ENCODE results near the gene ANGPTL1.

The ANGPTL1 gene

GRCh38 chr1:178870944-178871343, at the start of gene ANGPTL1:
Gene ANGPTL1 (minus strand): TSS chr1:178871077. CDS start chr1:178865776, 5,301 bp downstream.
- DNase-seq, result no peak

- no peak for DNase-seq
Measured at GRCh38 chr1:178919581-178919980, 48.7 kb upstream of the ANGPTL1 start.

GRCh38 chr1:178918955-178919354, 48.1 kb upstream of the ANGPTL1 start:
- no peak for DNase-seq

- DNase-seq, result no peak
Measured at GRCh38 chr1:178918308-178918707, 47.4 kb upstream of the ANGPTL1 start.

GRCh38 chr1:178916448-178917174, 45.7 kb upstream of the ANGPTL1 start:
- DNase-seq, result no peak

GRCh38 chr1:178912597-178912996, 41.7 kb upstream of the ANGPTL1 start:
- no peak for DNase-seq

GRCh38 chr1:178910023-178910422, 39.1 kb upstream of the ANGPTL1 start:
- DNase-seq, result no peak

- DNase-seq, result no peak
Measured at GRCh38 chr1:178908358-178908757, 37.5 kb upstream of the ANGPTL1 start.

GRCh38 chr1:178901482-178902125, 30.7 kb upstream of the ANGPTL1 start:
- DNase-seq, result no peak

- DNase-seq, result no peak
Measured at GRCh38 chr1:178899402-178899801, 28.5 kb upstream of the ANGPTL1 start.

GRCh38 chr1:178898401-178898800, 27.5 kb upstream of the ANGPTL1 start:
- DNase-seq, result no peak

- DNase-seq, result no peak
Measured at GRCh38 chr1:178895928-178896327, 25.1 kb upstream of the ANGPTL1 start.

- no peak for DNase-seq
Measured at GRCh38 chr1:178886551-178886950, 15.7 kb upstream of the ANGPTL1 start.

GRCh38 chr1:178885869-178886268, 15.0 kb upstream of the ANGPTL1 start:
- DNase-seq, result no peak

- no peak for DNase-seq
Measured at GRCh38 chr1:178881950-178882349, 11.1 kb upstream of the ANGPTL1 start.

- DNase-seq, result no peak
Measured at GRCh38 chr1:178877896-178878295, 7.0 kb upstream of the ANGPTL1 start.

- DNase-seq, result no peak
Measured at GRCh38 chr1:178875936-178876335, 5.1 kb upstream of the ANGPTL1 start.

- no peak for DNase-seq
Measured at GRCh38 chr1:178874966-178875365, 4.1 kb upstream of the ANGPTL1 start.

GRCh38 chr1:178871551-178872320, 859 bp upstream of the ANGPTL1 start:
- no peak for DNase-seq

- no peak for DNase-seq
Measured at GRCh38 chr1:178870221-178870620, 656 bp downstream of the ANGPTL1 start.

- DNase-seq, result no peak
Measured at GRCh38 chr1:178869119-178869697, 1.7 kb downstream of the ANGPTL1 start.

- no peak for DNase-seq
Measured at GRCh38 chr1:178868706-178869105, 2.2 kb downstream of the ANGPTL1 start.

GRCh38 chr1:178867670-178868069, 3.2 kb downstream of the ANGPTL1 start:
- DNase-seq, result no peak

Data from bone marrow (tissue), 2 donors.